ENCODE results near the gene C9orf153.

DNA sequence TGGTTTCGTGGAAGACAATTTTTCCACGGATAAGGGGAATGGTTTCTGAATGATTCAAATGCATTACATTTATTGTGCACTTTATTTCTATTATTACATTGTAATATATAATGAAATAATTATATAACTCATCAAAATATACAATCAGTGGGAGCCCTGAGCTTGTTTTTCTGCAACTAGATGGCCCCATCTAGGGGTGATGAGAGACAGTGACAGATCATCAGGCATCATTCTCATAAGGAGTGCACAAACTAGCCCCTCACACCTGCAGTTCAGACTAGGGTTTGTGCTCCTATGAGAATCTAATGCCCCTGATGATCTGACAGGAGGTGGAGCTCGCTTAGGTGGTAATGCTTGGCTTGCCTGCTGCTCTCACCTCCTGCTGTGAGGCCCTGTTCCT, 16.5 kb upstream of the C9orf153 start:
- TF ChIP-seq, protein P1, sequence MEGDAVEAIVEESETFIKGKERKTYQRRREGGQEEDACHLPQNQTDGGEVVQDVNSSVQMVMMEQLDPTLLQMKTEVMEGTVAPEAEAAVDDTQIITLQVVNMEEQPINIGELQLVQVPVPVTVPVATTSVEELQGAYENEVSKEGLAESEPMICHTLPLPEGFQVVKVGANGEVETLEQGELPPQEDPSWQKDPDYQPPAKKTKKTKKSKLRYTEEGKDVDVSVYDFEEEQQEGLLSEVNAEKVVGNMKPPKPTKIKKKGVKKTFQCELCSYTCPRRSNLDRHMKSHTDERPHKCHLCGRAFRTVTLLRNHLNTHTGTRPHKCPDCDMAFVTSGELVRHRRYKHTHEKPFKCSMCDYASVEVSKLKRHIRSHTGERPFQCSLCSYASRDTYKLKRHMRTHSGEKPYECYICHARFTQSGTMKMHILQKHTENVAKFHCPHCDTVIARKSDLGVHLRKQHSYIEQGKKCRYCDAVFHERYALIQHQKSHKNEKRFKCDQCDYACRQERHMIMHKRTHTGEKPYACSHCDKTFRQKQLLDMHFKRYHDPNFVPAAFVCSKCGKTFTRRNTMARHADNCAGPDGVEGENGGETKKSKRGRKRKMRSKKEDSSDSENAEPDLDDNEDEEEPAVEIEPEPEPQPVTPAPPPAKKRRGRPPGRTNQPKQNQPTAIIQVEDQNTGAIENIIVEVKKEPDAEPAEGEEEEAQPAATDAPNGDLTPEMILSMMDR (IDR thresholded peaks at IDR 0.05), result peak in 2 of 4 donors; percentile 11 to 16
- TF ChIP-seq POLR2A (IDR thresholded peaks at IDR 0.05), result no peak
